Prostate gland (tissue), 2 donors: ENCODE data around the gene ALDH4A1.

Experiments used
- POLR2AphosphoS5 ChIP-seq: sonication (generic); formaldehyde crosslinking; IDR thresholded peaks from one replicate; pipeline ENCODE4 v1.6.1; 2017; ENCODE audit warnings: antibody characterized with exemption
- TF ChIP-seq, protein P1 (sequence below), 4 experiments: fragments of 200-600 bp in 2 of 4; fragments of 450-650 bp in 2 of 4; sonication (generic) in 2 of 4; IDR thresholded peaks; 1 replicate in 3 of 4; 2 replicates in 1 of 4; pipeline ENCODE4 v1.5.1; 2016 to 2019; ENCODE audit warnings: antibody characterized with exemption in 4 of 4, mild to moderate bottlenecking in 2 of 4, moderate library complexity in 2 of 4

DNA sequence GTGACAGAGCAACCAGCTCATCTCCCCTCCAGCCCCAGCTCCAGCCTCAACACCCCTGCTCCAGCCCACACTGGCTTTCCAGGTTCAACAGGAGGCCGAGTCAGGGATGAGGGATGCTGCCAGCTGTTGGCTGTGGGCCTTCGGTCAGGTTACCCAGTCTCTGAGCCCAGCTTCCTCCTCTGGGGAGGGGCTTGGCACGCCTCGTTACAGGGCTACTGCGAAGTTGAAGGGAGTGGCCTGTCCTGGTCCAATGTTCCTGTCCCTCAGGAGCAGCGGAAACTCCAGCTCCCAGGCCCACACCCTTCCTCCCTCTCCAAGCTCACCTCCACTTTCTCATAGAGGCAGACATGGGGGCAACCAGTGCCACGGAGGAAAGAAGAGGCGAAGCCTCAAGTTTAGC is 27.8 kb downstream of the ALDH4A1 start:
- TF ChIP-seq, protein P1, sequence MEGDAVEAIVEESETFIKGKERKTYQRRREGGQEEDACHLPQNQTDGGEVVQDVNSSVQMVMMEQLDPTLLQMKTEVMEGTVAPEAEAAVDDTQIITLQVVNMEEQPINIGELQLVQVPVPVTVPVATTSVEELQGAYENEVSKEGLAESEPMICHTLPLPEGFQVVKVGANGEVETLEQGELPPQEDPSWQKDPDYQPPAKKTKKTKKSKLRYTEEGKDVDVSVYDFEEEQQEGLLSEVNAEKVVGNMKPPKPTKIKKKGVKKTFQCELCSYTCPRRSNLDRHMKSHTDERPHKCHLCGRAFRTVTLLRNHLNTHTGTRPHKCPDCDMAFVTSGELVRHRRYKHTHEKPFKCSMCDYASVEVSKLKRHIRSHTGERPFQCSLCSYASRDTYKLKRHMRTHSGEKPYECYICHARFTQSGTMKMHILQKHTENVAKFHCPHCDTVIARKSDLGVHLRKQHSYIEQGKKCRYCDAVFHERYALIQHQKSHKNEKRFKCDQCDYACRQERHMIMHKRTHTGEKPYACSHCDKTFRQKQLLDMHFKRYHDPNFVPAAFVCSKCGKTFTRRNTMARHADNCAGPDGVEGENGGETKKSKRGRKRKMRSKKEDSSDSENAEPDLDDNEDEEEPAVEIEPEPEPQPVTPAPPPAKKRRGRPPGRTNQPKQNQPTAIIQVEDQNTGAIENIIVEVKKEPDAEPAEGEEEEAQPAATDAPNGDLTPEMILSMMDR (IDR thresholded peaks at IDR 0.05): no peak
- TF ChIP-seq POLR2AphosphoS5: peak; percentile 46
